C4-2B (cell line): ENCODE measurements around the gene GPR141.

Experiments used
- ZFX ChIP-seq: fragments of 450-650 bp; IDR thresholded peaks from 2 replicates; pipeline ENCODE4 v1.6.1; 2017
- TF ChIP-seq, protein P1 (sequence below): fragments of 450-650 bp; conservative IDR thresholded peaks from 2 replicates; pipeline ENCODE4 v1.5.1; 2017; ENCODE audit warnings: mild to moderate bottlenecking

- no peak for TF ChIP-seq ZFX
- TF ChIP-seq, protein P1, sequence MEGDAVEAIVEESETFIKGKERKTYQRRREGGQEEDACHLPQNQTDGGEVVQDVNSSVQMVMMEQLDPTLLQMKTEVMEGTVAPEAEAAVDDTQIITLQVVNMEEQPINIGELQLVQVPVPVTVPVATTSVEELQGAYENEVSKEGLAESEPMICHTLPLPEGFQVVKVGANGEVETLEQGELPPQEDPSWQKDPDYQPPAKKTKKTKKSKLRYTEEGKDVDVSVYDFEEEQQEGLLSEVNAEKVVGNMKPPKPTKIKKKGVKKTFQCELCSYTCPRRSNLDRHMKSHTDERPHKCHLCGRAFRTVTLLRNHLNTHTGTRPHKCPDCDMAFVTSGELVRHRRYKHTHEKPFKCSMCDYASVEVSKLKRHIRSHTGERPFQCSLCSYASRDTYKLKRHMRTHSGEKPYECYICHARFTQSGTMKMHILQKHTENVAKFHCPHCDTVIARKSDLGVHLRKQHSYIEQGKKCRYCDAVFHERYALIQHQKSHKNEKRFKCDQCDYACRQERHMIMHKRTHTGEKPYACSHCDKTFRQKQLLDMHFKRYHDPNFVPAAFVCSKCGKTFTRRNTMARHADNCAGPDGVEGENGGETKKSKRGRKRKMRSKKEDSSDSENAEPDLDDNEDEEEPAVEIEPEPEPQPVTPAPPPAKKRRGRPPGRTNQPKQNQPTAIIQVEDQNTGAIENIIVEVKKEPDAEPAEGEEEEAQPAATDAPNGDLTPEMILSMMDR: no peak
Observed at GRCh38 chr7:37669818-37670217, 13.7 kb upstream of the GPR141 start.
